GM18858 (cell line): ENCODE results near the gene STXBP6.

ENCODE experiments used
- ATAC-seq: cut with Tn5 transposase; IDR thresholded peaks from one replicate; pipeline ENCODE4 v1.9.1; 2021; ENCODE audit not compliant: unreplicated experiment

STXBP6 gene

GRCh38 chr14:25052921-25053320, 3.0 kb upstream of the STXBP6 start:
- no peak for ATAC-seq

GRCh38 chr14:25052385-25052784, 2.4 kb upstream of the STXBP6 start:
- ATAC-seq: no peak

- no peak for ATAC-seq
Observed at GRCh38 chr14:25050269-25051150, 563 bp upstream of the STXBP6 start.

DNA sequence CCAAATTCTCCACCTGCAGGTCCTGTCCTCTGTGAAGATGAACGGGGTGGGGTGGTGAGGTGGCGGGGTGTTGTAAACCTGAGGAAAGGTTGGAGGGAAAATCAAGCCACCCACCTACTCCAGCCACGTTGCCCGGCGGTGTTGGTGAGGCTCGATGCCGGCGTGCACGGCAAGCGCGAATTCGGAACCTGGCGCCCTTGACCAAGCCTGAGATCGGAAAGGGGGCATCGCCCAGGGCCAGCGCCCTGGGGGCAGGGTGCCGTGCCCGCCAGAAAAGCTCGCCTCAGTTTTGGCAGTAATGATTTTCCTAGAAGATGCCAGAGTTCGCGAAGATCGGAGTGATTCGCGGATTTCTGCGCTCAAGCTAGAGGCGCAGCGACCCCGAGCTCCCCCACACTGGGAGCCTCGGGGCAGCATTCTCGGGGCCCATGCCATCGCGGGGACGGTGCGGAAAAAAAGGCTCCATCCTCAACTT, 817 bp downstream of the STXBP6 start:
- ATAC-seq: no peak

GRCh38 chr14:25048170-25049016, 1.6 kb downstream of the STXBP6 start:
- ATAC-seq: no peak

DNA sequence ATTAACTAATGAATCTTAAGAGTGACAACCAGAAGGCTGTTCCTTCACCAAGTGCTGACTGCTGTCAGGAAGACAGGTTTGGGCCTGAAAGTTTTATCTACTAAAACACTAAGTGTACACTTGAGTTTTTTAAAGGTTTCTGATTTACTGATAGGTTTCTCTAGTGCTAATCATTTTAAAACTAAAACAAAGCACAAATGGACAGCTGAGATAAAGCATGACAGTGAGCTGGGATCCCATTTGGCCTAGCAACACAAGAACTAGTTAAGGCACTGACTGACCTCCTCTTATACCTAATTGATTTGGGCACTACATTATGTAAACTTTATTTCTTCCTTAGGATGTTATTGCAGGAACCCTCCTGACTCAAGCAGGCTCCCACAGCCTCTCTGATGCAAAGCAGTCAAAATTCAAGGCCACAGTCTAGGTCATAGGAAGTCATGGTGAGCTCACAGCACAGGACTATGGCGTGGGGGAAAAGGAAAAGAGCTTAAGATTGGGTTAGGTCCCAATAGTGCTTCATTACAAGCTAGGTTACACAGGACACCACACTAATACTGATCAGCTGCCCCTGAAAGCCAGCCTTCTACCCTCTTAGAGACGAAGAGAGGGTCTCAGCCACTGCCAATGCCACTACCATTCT, 3.5 kb downstream of the STXBP6 start:
- ATAC-seq: no peak

DNA sequence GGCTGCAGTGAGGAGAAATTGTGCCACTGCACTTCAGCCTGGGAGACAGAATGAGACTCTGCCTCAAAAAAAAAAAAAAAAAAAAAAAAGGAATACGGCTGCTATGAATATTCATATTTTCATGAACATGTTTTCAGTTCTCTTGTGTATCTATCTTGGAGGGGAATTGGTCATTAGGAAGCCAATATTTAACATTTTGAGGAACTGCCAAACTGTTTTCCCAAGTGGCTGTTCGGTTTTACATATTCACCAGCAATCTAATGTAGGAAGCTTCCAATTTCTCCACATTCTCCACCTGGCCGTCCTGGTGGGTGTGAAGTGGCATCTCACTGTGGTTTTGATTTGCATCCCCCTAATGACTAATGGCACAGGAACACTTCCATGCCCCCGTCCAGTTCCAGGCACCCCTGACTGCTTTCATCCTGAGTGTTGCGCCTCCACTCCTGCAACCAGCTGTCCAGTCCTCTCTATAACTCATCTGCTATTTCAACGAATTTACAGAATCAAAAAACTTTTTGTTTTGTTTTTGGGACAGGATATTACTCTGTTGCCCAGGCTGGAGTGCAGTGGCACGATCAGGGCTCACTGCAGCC, 5.7 kb downstream of the STXBP6 start:
- ATAC-seq: no peak

GRCh38 chr14:25042362-25043299, 7.3 kb downstream of the STXBP6 start:
- ATAC-seq: no peak

DNA sequence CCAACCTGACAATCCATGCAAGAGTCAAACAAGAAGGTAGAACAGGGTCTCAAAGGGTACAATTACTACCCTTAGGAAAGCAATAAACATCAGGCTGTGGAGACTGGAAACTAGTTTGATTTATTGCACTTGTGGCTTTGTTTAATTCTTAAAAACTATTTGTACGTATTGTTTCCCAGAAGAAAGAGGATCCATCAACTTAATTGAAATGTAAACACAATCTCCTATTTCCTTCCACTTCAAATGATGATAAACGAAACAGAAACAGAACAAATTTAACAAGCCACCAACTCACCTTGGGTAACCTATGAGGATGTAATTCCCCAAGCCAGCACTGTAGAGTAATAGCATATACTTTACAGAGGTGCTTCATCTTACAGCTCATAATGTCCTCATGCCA, 8.0 kb downstream of the STXBP6 start:
- no peak for ATAC-seq

GRCh38 chr14:25041484-25041883, 8.5 kb downstream of the STXBP6 start:
- ATAC-seq: no peak

- ATAC-seq: no peak
Observed at GRCh38 chr14:25039933-25040332, 10.0 kb downstream of the STXBP6 start.

GRCh38 chr14:25038044-25038668, 11.8 kb downstream of the STXBP6 start:
- ATAC-seq: no peak

DNA sequence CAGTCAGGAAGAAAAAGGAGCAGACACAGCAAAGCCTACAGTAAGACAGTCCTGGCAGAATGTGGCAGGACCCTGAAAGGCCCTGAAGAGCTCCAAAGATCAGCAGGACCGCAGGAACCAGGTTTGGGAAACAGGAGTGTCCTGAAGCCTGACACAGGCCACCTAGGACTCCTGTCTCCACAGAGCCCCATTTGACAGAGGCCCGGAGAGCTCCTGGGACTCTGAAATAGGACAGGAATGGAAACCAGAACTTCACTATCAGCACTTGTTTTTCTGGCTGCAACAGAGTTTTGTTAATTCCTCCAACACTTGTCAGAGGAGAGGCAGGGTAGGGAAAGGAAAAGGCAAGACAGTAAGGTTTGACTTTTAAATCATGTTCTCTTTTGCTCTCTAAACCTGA, 12.9 kb downstream of the STXBP6 start:
- no peak for ATAC-seq

DNA sequence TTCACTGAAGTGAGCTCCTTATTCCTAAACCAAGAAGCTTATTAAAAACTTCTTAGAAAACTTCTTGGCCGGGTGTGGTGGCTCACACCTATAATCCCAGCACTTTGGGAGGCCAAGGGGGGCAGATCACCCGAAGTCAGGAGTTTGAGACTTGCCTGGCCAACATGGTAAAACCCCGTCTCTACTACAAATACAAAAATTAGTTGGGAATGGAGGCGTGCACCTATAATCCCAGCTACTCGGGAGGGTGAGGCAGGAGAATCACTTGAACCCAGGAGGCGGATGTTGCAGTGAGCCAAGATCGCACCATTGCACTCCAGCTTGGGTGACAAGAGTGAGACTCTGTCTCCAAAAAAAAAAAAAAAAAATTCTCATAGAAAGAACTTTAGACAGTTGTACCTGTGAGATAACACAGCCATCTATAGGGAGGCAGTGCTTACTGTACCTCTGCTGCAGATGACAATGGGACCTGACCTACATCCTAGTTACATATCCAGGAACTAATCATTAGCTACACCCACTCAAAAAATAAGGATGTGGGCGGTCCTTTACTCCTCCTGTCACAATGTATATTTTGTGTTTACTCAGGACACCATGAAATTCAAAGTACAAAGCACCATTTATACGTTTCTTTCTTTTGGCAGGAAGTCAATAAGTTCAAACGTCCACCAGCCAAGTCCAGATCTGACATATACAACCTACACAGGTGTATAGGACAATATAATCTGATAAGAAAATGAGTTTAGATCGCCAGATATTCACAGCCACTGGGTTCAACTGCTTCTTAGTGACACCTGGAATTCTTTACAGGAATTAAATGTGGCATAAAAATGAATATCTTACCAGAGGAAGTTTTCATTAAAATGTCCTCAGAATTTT, 14.9 kb downstream of the STXBP6 start:
- no peak for ATAC-seq

DNA sequence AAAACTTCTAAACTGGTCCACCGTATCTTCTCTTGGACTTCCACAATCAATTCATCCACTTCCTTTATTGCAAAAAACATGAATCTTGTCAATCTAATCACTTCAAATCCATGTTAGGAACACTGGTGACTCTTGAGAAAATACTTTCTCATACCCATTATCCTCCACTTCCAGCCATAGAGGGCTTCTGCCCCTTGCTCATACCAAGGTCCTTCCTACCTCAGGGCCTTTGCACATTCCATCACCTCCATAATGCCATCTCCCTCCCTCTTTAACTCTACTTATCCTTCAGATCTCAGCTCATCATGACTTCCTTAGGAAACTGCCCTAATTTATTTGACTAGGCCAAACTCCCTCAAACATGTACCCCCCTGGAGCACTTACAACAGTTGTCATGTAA, 16.6 kb downstream of the STXBP6 start:
- ATAC-seq: no peak

- ATAC-seq: no peak
Observed at GRCh38 chr14:25032092-25032784, 17.7 kb downstream of the STXBP6 start.

GRCh38 chr14:25026476-25027137, 23.3 kb downstream of the STXBP6 start:
- ATAC-seq: no peak
